Muscle of back (tissue), 11 donors: ENCODE results near the gene NDST4. TPM values are rescaled to one million over a fixed set of nuclear protein-coding genes. Genes with fewer than 3 reads are reported as not detected.

Experiments
- DNase-seq, 3 donors: peaks; one replicate each; pipeline versions ENCODE4 v3.0.0 to v3.0.0-alpha.2; 2013
- polyA plus RNA-seq, 10 donors: library from polyadenylated mRNA; unstranded; fragments of 120-200 nt; gene quantifications; one replicate each; pipeline ENCODE4 v1.2.1, GENCODE V29; 2013; ENCODE audit not compliant: insufficient read length in 10 of 10

The NDST4 gene
- polyA plus RNA-seq, 10 donors = 0.79 to 1.8 (median 1.1) TPM

DNA sequence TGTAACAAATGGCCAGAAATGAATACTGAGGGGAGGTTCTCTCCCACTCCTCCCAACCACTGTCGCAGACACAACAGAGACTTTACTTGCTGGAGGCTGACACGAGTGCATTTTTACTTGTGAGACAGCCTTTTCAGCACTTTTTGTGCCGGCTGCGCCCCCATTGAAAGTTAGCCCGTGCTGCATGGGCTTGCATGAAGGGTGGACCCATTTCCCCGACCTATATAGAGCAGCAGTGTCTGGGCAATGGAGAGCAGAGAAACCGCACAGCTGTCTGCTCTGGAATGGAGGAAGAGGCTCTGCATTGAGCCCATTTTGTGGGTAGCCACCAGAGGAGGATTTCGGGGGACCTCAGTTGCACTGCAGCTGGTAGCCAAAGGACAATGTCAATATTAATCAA is 306.1 kb downstream of the NDST4 start:
- no peak for DNase-seq

DNA sequence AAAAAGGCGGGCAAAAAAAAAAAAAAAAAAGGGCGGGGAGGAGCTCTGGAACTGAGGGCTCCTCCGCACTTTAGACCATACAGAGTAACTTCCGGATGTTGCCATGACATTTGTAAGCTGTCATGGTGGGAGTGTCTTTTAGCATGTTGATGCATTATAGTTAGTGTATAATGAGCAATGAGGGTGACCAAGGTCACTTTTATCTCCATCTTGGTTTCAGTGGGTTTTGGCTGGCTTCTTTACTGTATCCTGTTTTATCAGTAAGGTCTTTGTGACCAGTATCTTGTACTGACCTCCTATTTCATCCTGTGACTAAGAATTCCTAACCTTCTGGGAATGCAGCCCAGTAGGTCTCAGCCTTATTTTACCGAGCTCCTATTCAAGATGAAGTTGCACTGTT is 321.4 kb downstream of the NDST4 start:
- DNase-seq = no peak

DNA sequence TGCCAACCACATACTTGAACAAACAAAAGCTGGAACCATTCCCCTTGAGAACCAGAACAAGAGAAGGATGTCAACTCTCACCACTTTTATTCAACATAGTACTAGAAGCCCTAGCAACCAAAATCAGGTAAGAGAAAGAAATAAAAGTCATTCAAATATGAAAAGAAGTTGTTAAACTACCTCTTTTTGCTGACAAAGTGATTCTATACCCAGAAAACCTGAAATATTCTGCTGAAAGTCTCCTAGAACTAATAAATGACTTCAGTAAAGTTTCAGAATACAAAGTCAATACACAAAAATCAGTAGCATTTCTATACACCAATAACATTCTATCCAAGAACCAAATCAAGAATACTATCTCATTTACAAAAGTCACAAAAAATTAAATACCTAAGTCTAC is 327.9 kb downstream of the NDST4 start:
- no peak for DNase-seq

GRCh38 chr4:114783215-114783595 is 330.2 kb downstream of the NDST4 start:
- DNase-seq = peak in 1 of 3 donors; percentile 12

GRCh38 chr4:114782415-114783214 is 330.8 kb downstream of the NDST4 start:
- DNase-seq = no peak

DNA sequence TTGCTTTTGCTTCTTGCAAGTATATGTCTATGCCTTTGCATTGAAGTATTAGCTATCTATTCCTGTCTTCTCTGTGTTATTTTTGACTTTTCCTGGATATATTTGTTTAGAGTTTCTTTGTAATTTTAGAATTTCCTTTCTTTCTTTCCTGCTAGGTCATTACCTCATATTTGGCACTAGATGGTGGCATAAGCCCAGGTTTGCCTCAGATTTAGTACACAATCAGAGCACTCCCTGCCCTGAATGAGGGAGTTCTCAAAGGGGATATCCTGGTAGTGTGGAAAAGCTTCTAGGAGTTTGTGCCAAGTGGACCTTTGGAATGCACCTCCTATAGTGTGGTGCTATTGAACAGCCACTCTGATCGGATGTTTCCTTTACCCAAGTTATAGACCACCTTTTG is 333.2 kb downstream of the NDST4 start:
- peak; percentile 17 to 54 (median 23) for DNase-seq
